Non-pigmented ciliary epithelial cell (primary cell): ENCODE measurements around the gene TRRAP.

Experiments used
- DNase-seq: peaks from one replicate; pipeline ENCODE4 v3.0.0-alpha.2; 2010; ENCODE audit warnings: low read depth

Gene TRRAP

GRCh38 chr7:99006739-99007424 lies 128.6 kb downstream of the TRRAP start:
- DNase-seq, result no peak

GRCh38 chr7:99008181-99008631 lies 129.9 kb downstream of the TRRAP start:
- no peak for DNase-seq

DNA sequence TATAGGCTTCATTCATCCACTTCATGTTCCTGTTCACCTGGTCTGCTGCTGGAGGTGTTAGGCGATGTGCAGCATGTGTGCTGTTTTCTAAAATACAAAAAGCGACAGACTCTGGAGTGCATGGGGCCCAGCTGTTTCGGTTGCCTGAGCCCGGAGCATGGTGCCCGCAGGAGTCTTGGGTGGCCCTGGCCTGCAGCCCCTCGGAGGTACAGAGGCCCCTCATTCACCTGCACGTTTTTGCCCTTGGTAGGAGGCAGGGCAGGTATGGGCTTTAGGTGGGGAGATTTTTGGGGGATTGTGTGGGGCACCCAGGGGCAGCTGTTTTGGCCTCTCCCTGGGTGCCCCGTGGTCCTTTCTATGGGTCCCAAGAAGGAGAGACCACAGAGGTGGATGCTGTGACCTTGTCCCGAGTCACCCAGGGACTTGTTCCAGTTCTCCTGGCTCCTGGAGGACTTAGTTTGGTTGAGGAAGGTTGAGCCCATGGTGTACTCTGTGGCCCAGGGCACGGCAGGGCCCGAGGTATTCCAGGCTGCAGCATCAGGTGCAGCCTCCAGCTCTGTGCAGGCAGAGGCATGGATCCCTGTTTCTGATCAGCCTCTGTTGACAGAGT lies 130.7 kb downstream of the TRRAP start:
- DNase-seq, result no peak

DNA sequence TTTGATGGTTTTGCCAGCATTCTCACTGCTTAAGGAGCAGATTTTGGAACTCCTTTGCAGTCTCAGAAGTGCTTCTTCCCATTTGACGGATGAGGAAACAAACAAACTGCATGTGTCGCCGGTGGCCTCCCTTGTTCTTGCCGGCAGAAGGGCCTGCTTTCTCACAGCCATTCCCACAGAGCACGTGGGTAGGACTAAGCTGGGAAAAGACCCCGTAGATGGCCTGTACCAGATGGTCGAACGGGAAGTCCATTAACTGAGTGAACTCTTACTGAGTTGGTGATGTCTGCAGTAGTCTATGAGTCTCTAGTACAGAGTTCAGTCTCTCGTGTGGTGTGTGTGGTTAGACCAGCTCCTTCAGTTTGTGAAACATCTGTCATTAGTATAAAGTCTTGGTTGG lies 131.9 kb downstream of the TRRAP start:
- no peak for DNase-seq

GRCh38 chr7:99011341-99011705 lies 133.0 kb downstream of the TRRAP start:
- no peak for DNase-seq

GRCh38 chr7:99011706-99012404 lies 133.5 kb downstream of the TRRAP start:
- no peak for DNase-seq

DNA sequence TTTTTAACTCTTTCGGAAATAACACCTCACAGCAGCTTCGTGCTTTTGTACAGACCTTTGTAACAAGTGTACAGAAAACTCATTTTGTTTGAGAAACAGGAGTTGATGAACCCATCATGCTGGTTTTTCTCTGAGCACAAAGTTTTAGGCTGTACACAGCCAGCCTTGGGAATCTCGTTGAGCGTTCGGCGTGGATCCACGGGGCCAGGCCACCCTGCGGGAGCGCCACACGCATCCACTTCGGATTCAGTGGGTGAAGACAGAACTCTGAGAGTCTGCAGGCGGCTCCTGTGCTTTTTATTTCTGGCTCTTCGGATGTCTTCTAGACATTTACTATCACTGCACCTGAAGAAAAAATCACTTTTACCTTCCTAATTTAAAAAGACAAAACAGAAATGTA lies 134.4 kb downstream of the TRRAP start:
- no peak for DNase-seq

DNA sequence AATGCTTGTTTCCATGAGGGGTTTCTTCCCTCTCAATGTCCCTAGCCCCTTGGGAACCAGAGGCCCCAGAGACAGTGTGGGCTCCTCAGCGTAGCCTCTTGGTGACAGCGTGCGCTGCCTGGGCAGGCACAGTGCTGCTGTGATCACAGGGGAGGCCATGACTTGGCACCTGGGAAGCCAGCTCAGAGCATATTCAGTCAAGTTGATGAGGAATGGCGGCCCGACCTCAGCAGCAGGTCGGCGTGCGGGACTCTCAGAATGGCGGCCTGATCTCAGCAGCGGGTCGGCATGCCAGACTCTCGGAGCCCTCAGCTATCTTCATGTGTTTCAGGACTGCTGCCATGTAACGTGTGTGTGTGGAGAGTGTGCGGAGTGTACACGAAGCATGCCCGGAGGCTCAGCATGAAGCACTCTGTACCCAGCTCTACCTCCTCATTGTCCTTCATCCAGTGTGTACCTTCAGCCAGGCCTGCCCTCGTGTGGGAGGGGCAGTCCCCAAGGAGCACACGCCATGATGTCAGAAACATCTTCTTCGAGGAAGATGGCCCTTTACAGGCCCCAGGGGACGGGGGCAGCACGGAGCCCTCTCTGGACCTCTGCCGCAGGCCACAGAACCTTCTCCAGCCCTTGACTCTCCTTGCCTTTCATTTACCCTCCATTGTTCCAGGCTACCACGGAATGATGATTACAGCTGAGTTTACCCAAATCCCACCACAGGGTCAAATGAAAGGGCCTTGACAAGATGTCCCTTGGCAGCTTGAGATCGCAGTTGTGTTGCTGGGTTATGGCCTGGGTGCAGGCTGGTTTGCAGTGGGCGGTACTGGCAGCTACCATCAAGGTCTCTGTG lies 135.2 kb downstream of the TRRAP start:
- no peak for DNase-seq

DNA sequence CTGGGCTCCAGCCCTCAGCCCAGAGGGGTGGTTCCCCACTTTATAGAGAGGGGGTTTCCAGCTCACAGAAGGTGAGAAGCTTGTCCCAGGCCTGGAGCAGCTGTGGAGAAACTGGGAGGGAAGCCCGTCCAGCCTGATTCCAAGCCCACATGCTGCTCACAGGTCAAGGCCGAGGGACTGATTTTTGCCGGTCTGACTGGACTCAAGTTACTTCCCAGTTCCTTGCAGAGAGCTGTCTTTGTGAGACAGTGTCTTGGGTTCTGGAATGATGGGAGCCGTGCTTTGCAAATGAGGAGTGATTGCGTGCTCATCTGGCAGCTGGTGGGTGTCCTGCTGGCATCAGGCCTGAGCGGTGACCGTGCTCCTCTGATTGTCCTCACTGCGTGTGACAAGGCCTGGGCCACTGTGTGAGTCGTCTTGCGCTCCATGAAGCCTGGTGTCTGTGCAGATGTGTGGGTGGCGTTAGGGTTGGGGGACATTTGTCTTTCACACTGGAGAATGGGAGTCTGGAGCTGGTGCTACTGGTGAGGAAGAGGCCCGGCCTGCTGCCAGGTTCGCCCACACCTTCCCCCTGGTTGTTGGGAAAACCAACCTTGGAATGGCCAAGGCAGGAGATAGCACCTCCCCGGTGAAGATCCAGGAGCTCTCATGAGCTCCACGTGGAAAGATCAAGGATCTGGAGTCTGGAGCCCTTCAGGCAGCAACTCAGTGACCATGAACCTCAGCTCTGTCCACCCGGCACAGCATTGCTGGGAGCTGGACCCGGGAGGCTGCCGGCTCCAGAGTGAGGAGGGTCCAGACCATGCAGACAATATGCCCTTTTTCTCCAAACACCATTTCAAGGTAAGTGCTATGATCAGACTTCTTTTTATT lies 136.0 kb downstream of the TRRAP start:
- DNase-seq, result no peak

DNA sequence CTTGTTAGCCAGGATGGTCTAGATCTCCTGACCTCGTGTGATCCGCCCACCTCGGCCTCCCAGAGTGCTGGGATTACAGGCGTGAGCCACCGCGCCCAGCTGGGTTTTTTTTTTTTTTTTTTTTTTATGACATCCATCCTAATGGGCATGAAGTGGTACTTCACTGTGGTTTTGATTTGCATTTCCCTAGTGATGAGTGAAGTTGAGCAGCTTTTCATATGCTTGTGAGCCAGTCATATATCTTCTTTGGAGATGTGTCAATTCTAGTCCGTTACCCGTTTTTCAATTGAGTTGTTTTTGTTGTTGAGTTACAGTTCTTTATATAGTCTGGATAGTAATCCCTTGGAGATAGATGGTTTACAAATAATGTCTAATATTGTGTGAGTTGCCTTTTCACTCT lies 137.9 kb downstream of the TRRAP start:
- no peak for DNase-seq

DNA sequence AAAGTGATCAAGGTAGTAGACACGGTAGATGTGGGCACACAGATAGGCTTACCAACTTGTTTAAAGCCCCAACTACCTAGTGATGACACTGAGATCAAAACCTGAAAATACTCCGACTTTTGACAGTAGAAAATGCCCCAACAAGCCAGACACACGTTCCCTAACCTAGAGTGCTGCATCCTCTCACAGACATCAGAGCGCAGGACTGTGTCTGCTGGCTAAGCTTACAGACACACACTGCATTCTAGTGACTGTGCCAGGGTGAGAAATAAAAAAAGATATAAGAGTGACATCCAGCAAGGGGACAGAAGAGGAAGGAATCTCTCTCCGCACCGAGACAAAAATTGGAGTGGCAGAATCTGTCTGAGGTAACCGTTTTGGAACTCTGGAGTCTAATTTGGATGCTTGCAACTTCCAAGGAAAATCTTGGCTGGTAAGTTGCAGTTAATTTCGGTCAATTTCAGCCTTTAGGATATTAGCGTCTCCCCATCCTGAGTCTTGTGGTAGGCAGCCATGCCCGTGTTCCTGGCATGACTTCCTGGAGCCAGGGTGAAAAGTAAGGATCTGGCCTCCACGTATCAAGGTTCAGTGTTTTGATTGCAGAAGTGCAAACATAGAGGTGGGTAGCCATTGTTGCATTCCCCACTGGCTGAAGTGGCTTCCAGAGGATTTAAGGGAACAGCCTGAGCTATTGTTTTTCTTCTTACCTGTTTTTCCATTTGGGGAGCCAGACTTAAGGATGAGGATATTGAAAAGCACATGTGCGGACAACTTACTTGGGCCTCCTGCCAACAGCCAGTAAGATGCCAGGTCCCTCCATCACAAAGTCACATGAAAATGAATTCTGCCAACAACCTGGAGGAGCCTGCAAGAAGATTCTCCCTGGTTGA lies 141.4 kb downstream of the TRRAP start:
- no peak for DNase-seq

GRCh38 chr7:99020413-99020715 lies 142.0 kb downstream of the TRRAP start:
- no peak for DNase-seq

DNA sequence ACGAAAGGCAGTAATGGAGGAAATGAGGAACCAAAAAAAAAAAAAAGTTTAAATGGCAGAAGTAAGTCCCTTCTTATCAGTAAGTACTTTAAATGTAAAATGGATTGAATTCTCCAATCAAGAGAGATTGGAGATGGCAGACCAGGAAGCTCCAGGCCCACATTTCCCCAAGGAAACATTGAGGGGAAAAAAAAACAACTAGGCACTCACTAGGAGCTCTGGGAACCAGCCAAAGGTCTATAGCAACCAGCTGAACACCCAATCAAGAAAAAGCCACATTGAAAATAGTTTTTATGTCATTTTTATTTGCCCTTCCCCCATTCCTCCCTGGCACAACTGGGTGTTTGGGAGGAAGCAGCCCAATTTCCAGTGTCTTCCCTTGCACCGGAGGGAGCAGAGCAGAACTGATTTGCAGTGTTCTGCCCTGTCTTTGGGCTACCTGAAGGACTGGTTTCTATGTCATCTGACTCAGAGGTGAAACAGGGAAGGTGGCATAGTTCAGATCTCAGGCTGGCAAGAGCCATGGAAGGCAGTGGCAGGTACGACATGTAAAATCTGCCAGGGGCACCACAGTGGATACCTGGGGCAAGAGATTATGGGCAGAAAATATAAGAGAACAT lies 143.7 kb downstream of the TRRAP start:
- DNase-seq, result no peak

DNA sequence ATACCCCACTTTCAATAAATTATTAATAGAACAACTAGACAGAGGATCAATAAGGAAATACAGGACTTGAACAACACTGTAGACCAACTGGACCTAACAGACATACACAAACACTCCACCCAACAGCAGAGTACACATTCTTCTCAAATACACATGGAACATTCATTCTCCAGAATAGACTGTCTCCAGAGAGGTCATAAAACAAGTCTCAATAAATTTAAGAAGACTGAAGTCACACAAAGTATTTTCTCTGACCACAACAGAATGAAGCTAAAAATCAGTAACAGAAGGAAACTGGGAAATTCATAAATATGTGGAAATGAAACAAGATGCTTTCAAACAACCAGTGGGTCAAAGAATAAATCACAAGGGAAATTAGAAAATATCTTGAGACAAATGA lies 145.7 kb downstream of the TRRAP start:
- DNase-seq, result no peak

- no peak for DNase-seq
Measured at GRCh38 chr7:99027241-99027640, 148.9 kb downstream of the TRRAP start.

DNA sequence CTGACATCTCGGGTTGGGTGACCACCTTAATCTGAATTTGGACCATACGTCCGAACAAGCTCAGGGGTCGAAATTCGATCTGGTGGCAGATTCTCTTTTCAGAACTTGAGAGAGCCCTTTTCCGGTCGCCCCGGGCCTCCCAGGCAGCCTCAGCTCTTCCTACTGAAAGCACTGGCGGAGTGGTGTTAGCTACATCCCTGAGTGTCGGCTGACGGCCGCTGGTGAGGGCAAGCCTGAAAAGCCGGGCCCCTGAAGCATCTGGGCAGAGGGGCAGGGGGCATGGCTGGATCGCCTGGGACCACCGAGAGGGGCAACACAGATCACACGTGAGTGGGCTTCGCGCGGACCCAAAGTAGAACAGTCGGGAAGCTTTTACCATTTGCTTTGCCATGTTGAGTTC lies 149.5 kb downstream of the TRRAP start:
- DNase-seq, result no peak

DNA sequence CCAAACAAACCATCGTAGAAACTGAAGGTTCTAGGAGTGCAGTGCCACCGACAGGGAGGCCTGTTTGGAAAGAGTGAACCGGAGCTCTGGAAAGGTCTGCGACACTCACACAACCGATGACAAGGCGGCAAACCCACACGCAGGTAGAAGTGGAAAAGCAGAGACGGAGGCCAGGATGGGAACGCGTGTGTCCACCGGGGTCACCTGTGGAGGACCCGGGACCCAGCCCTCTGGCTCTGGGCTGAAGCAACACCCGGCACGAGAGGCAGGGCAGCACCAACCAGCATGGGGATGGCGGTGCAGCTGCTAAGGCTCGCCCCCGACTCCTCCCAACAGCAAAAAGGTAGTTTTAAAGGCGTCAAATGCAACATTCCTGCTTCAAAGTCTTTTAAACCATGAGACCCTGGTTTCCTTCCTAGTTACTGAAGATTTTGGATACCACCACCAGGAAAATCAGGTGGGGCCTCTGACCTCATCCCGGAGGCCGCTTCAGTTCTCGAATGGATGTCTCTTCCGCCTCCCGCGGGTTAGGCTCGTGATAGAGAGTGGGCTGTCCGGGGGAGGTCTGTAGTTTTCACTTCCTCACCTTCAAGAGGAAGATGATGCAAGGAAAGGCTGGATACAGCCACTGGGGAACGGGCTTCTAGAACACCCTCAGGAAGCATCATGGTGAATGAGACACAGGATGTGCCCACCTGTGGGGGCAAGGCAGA lies 150.1 kb downstream of the TRRAP start:
- DNase-seq, result no peak

GRCh38 chr7:99029466-99030435 lies 151.4 kb downstream of the TRRAP start:
- no peak for DNase-seq
